Activated CD8-positive, alpha-beta T cell treated with anti-CD3 and anti-CD28 coated beads for 36 hours (primary cell): ENCODE measurements around the gene THUMPD2. TPM values are rescaled to one million over a fixed set of nuclear protein-coding genes. Genes with fewer than 3 reads are reported as not detected.

Experiments used
- ATAC-seq: fragments of 200-7000 bp; cut with Tn5 transposase; one replicate; pipeline ENCODE4 v1.10.0; 2021; ENCODE audit warnings: mild to moderate bottlenecking, moderate library complexity
- CTCF ChIA-PET: fragments of 350-600 bp; sonication (Branson Sonifier 250); formaldehyde crosslinking; loops from one replicate; lab custom pipeline; 2021; ENCODE audit warnings: antibody characterized with exemption; lab: Charles Lee
- POLR2A ChIA-PET: fragments of 350-600 bp; sonication (Branson Sonifier 250); formaldehyde crosslinking; loops from one replicate; lab custom pipeline; 2021; ENCODE audit warnings: antibody characterized with exemption; lab: Charles Lee
- DNase-seq: peaks from one replicate; pipeline ENCODE4 v3.0.0-alpha.2; 2020
- H3K27ac Mint-ChIP-seq: one replicate; pipeline ENCODE4 v1.8.0; 2021; ENCODE audit warnings: mild to moderate bottlenecking, mixed read lengths
- H3K27me3 Mint-ChIP-seq: one replicate; pipeline ENCODE4 v1.8.0; 2021; ENCODE audit warnings: mixed read lengths
- H3K36me3 Mint-ChIP-seq: one replicate; pipeline ENCODE4 v1.8.0; 2021; ENCODE audit warnings: low read depth, mixed read lengths
- H3K4me1 Mint-ChIP-seq: one replicate; pipeline ENCODE4 v1.8.0; 2021; ENCODE audit warnings: low read depth, mixed read lengths
- H3K4me3 Mint-ChIP-seq: one replicate; pipeline ENCODE4 v1.8.0; 2021; ENCODE audit warnings: mild to moderate bottlenecking, moderate library complexity, mixed read lengths
- H3K9me3 Mint-ChIP-seq: one replicate; pipeline ENCODE4 v1.8.0; 2021; ENCODE audit warnings: mixed read lengths
- CTCF ChIP-seq: fragments of 200-600 bp; IDR thresholded peaks from one replicate; pipeline ENCODE4 v1.8.0; 2022; ENCODE audit warnings: antibody characterized with exemption, mild to moderate bottlenecking
- intact Hi-C: fragments of 100-400 bp; cut with micrococcal nuclease; formaldehyde crosslinking; loops from one replicate; pipeline ENCODE4 v1.10.0; 2022
- total RNA-seq, 2 experiments: library from RNA; stranded (reverse); gene quantifications; one replicate each; pipeline ENCODE4 v1.2.3, GENCODE V29; 2021

The THUMPD2 gene
- total RNA-seq, 2 experiments from 2014 or later = 16.9 to 18.1 TPM

- H3K9me3 Mint-ChIP-seq = no peaks in the 10 kb centered on the region
- ATAC-seq (no peak), DNase-seq (no peak)
- TF ChIP-seq CTCF = no peak
- POLR2A ChIA-PET = no interaction called here
- intact Hi-C loops = no loop called here
- no peak overlapping the region for H3K27ac Mint-ChIP-seq
- H3K36me3 Mint-ChIP-seq = no peaks in the 10 kb centered on the region
- CTCF ChIA-PET = no interaction called here
- no peaks in the 10 kb centered on the region for H3K4me1 Mint-ChIP-seq
- H3K27me3 Mint-ChIP-seq = peaks cover 7% of the 10 kb centered on the region
- no peak overlapping the region for H3K4me3 Mint-ChIP-seq
Measured at GRCh38 chr2:39689876-39690275, 89.2 kb downstream of the THUMPD2 start.

GRCh38 chr2:39689272-39689841 lies 89.7 kb downstream of the THUMPD2 start:
- Mint-ChIP-seq H3K36me3 (no peaks in the 10 kb centered on the region), H3K4me1 (no peaks in the 10 kb centered on the region), H3K27ac (no peak overlapping the region), H3K27me3 (peaks cover 7% of the 10 kb centered on the region), H3K4me3 (no peak overlapping the region), H3K9me3 (no peaks in the 10 kb centered on the region)
- ChIA-PET POLR2A (no interaction called here), CTCF (no interaction called here)
- ATAC-seq (no peak), DNase-seq (no peak)
- TF ChIP-seq CTCF = no peak
- intact Hi-C loops = no loop called here

GRCh38 chr2:39688181-39688580 lies 90.9 kb downstream of the THUMPD2 start:
- Mint-ChIP-seq H3K4me3 (no peak overlapping the region), H3K9me3 (no peaks in the 10 kb centered on the region), H3K27me3 (peaks cover 7% of the 10 kb centered on the region), H3K27ac (no peak overlapping the region), H3K4me1 (no peaks in the 10 kb centered on the region), H3K36me3 (no peaks in the 10 kb centered on the region)
- ChIA-PET CTCF (no interaction called here), POLR2A (no interaction called here)
- no peak for ATAC-seq
- intact Hi-C loops = no loop called here
- TF ChIP-seq CTCF = no peak
- DNase-seq = no peak

GRCh38 chr2:39686456-39686855 lies 92.6 kb downstream of the THUMPD2 start:
- no peak for TF ChIP-seq CTCF
- Mint-ChIP-seq H3K27me3 (peaks cover 8% of the 10 kb centered on the region), H3K9me3 (no peaks in the 10 kb centered on the region), H3K27ac (no peak overlapping the region), H3K4me3 (no peak overlapping the region), H3K36me3 (no peaks in the 10 kb centered on the region), H3K4me1 (no peaks in the 10 kb centered on the region)
- DNase-seq (no peak), ATAC-seq (no peak)
- ChIA-PET POLR2A (no interaction called here), CTCF (no interaction called here)
- intact Hi-C loops = no loop called here

Other genes with a start within 250 kb of the THUMPD2 start
- under 1 TPM; 0.23 to 0.31 TPM for gene TMEM178A, start 113.3 kb downstream of the THUMPD2 start, total RNA-seq